ENCODE results near the gene KIAA0825.

KIAA0825 gene

GRCh38 chr5:94347130-94347529, 271.3 kb downstream of the KIAA0825 start:
- no peak overlapping the region for H3K4me3 ChIP-seq

GRCh38 chr5:94345257-94345656, 273.1 kb downstream of the KIAA0825 start:
- H3K27ac ChIP-seq = no peak overlapping the region
- H3K4me3 ChIP-seq = no peak overlapping the region

More at GRCh38 chr5:94347130-94347529, 271.3 kb downstream of the KIAA0825 start:
- no peak overlapping the region for H3K27ac ChIP-seq

- Histone ChIP-seq H3K27ac (no peak overlapping the region), H3K4me3 (no peak overlapping the region)
These were observed 280.8 kb downstream of the KIAA0825 start for GRCh38 chr5:94337617-94338016.

DNA sequence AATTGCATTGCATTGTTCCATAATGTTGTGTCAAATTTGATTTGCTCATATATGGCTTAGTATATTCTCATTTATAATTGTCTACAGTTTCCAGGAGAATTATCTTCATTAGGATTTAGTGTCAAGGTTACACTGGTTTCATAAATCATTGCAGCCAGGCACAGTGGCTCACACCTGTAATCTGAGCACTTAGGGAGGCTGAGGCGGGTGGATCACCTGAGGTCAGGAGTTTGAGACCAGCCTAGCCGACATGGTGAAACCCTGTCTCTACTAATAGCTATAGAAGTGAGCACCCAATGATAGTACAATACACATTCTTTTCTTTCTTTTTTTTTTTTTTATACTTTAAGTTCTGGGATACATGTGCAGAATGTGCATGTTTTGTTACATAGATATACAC, 282.5 kb downstream of the KIAA0825 start:
- no peak overlapping the region for H3K27ac ChIP-seq
- no peak overlapping the region for H3K4me3 ChIP-seq

- Histone ChIP-seq H3K27ac (no peak overlapping the region), H3K4me3 (no peak overlapping the region)
These were observed 289.3 kb downstream of the KIAA0825 start for GRCh38 chr5:94329115-94329514.

GRCh38 chr5:94326586-94326985, 291.8 kb downstream of the KIAA0825 start:
- H3K27ac ChIP-seq = no peak overlapping the region

GRCh38 chr5:94316916-94317838, 301.2 kb downstream of the KIAA0825 start:
- no peak overlapping the region for H3K27ac ChIP-seq

More at GRCh38 chr5:94326586-94326985, 291.8 kb downstream of the KIAA0825 start:
- no peak overlapping the region for H3K4me3 ChIP-seq

GRCh38 chr5:94314460-94315131, 303.8 kb downstream of the KIAA0825 start:
- Histone ChIP-seq H3K27ac (no peak overlapping the region), H3K4me3 (no peak overlapping the region)

More at GRCh38 chr5:94316916-94317838, 301.2 kb downstream of the KIAA0825 start:
- H3K4me3 ChIP-seq = no peak overlapping the region

- no peak overlapping the region for H3K4me3 ChIP-seq
- H3K27ac ChIP-seq = no peak overlapping the region
These were observed 304.7 kb downstream of the KIAA0825 start for GRCh38 chr5:94313696-94314095.

DNA sequence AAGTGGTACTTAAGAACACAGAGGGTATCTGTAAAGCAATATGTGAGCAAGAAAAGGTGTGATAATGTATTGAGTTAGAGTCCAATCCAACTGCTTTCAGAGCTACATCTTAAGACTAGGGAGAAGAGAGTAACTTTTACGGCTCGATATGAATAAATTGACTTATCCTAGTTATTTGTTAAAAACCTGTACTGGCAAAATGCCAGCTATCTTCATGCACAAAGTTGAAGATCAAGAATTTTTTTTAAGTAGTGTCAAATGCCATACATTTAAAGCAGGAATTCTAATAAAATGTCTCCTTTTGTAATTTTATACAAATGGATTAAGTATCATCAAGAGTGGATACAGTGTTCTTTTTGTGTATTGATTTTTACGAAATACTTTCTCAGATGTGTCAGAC, 305.2 kb downstream of the KIAA0825 start:
- Histone ChIP-seq H3K27ac (no peak overlapping the region), H3K4me3 (no peak overlapping the region)

- Histone ChIP-seq H3K4me3 (no peak overlapping the region), H3K27ac (no peak overlapping the region)
These were observed 306.1 kb downstream of the KIAA0825 start for GRCh38 chr5:94312298-94312697.

- H3K4me3 ChIP-seq = no peak overlapping the region
- H3K27ac ChIP-seq = no peak overlapping the region
These were observed 307.6 kb downstream of the KIAA0825 start for GRCh38 chr5:94310833-94311232.

- Histone ChIP-seq H3K4me3 (no peak overlapping the region), H3K27ac (no peak overlapping the region)
These were observed 309.3 kb downstream of the KIAA0825 start for GRCh38 chr5:94309141-94309540.

GRCh38 chr5:94308442-94308841, 310.0 kb downstream of the KIAA0825 start:
- no peak overlapping the region for H3K27ac ChIP-seq
- no peak overlapping the region for H3K4me3 ChIP-seq

GRCh38 chr5:94304146-94304545, 314.3 kb downstream of the KIAA0825 start:
- no peak overlapping the region for H3K27ac ChIP-seq
- no peak overlapping the region for H3K4me3 ChIP-seq

GRCh38 chr5:94288937-94289336, 329.5 kb downstream of the KIAA0825 start:
- Histone ChIP-seq H3K4me3 (no peak overlapping the region), H3K27ac (no peak overlapping the region)

- H3K27ac ChIP-seq = no peak overlapping the region
- no peak overlapping the region for H3K4me3 ChIP-seq
These were observed 332.4 kb downstream of the KIAA0825 start for GRCh38 chr5:94285984-94286383.

DNA sequence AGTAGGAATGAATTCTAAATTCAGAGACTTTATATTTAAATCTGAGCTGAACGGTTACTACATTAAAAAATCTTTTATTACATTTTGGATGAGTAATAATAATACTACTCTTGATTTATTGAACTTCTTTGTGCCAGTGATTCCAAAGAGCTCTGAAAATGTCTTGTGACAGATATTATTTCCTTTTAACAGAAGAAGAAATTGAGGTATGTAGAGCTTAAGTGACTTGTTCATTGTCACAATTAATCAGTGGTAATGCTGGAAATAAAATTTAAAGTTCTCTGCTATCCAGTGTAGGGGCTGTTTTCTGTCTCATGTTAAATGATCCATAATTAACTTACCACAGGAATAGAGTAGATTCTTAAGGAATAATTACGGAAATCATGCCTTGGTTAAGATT, 335.3 kb downstream of the KIAA0825 start:
- no peak overlapping the region for H3K4me3 ChIP-seq
- no peak overlapping the region for H3K27ac ChIP-seq

GRCh38 chr5:94281236-94281801, 337.1 kb downstream of the KIAA0825 start:
- Histone ChIP-seq H3K4me3 (no peak overlapping the region), H3K27ac (no peak overlapping the region)

DNA sequence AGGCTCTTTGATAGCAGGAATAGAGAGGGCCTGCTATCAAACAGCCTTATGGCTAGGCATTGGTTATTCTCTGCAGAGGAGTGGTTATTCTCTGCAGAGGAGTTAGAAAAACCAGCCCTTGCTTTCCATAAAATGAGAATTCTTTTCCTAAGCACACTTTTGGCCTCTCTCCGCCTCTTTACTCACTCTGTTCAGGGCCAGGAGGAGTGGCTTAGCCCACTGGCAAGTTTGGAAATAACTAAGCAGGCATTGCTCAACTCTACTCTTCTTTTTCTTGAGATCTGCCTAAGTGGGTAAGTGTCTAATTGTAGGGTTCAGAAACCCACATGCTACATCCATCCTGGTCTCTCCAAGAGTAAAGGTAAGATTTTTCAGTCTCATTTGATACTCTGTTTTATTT, 341.7 kb downstream of the KIAA0825 start:
- H3K4me3 ChIP-seq = no peak overlapping the region
- no peak overlapping the region for H3K27ac ChIP-seq

GRCh38 chr5:94276048-94276447, 342.4 kb downstream of the KIAA0825 start:
- Histone ChIP-seq H3K27ac (no peak overlapping the region), H3K4me3 (no peak overlapping the region)

Measured in skin epidermis (tissue), 12 donors.